Testis (tissue), 3 donors: ENCODE results near the gene RACK1. TPM values are rescaled to one million over a fixed set of nuclear protein-coding genes. Genes with fewer than 3 reads are reported as not detected.
"Not testable (repeated sequence)": the region's sequence is repeated elsewhere in the genome, so short reads cannot be mapped to it uniquely, and the experiment has no call there.

Source experiments
- DNase-seq: peaks from one replicate; pipeline ENCODE4 v3.0.0-alpha.2; 2019
- H3K27ac ChIP-seq, 2 donors: fragments of 200-600 bp; sonication (generic); one replicate each; pipeline ENCODE4 v1.5.1; 2019
- H3K27me3 ChIP-seq: fragments of 200-600 bp; sonication (generic); one replicate; pipeline ENCODE4 v1.5.1; 2019
- H3K36me3 ChIP-seq: fragments of 200-600 bp; sonication (generic); one replicate; pipeline ENCODE4 v1.5.1; 2017; ENCODE audit warnings: low read depth; ENCODE audit errors: missing control alignments
- H3K4me1 ChIP-seq: fragments of 200-600 bp; sonication (generic); one replicate; pipeline ENCODE4 v1.5.1; 2019
- H3K4me3 ChIP-seq, 2 donors: fragments of 200-600 bp; sonication (generic); one replicate each; pipeline ENCODE4 v1.5.1; 2017 to 2019
- H3K9me3 ChIP-seq: fragments of 200-600 bp; sonication (generic); one replicate; pipeline ENCODE4 v1.5.1; 2017
- CTCF ChIP-seq, 3 experiments: fragments of 450-650 bp in 2 of 3; fragments of 200-600 bp in 1 of 3; sonication (generic) in 1 of 3; IDR thresholded peaks; one replicate each; pipeline ENCODE4 v1.5.1; 2016 to 2019; ENCODE audit warnings: antibody characterized with exemption in 3 of 3, mild to moderate bottlenecking in 2 of 3, moderate library complexity in 1 of 3
- POLR2A ChIP-seq: fragments of 450-650 bp; IDR thresholded peaks from one replicate; pipeline ENCODE4 v1.6.1; 2017; ENCODE audit warnings: antibody characterized with exemption, mild to moderate bottlenecking, moderate library complexity
- WGBS, 2 donors: methylation state at CpG; one replicate each; pipeline ENCODE4 v1.1.5; 2018; 5-methylcytosine and 5-hydroxymethylcytosine counted together
- intact Hi-C: fragments of 100-400 bp; cut with DNase I; formaldehyde crosslinking; loops from one replicate; pipeline ENCODE4 v1.15.1; 2023; ENCODE audit warnings: low total_unique reads
- polyA plus RNA-seq: library from polyadenylated mRNA; stranded (reverse); fragments of 350-450 nt; fragmentation: Illumina TruSeq; extraction: RNeasy Lipid Tissue Mini Kit (QIAGEN cat#74804); gene quantifications from one replicate; pipeline ENCODE4 v1.2.3, GENCODE V29; 2014; ENCODE audit warnings: low read depth, low replicate concordance; ENCODE audit not compliant: insufficient read depth
- total RNA-seq, 2 donors: library from RNA; depleted of rRNA; stranded (reverse); fragments of >200 nt; gene quantifications; one replicate each; pipeline ENCODE4 v1.2.3, GENCODE V29; 2016

The RACK1 gene
- total and polyA plus RNA-seq, 3 donors from 2014 or later: 777 to 1,606 (median 1,149) TPM

GRCh38 chr5:181218795-181219124 is 24.9 kb downstream of the RACK1 start:
- TF ChIP-seq POLR2A (no peak), CTCF (IDR thresholded peaks at IDR 0.05) (no peak)
- WGBS, 2 donors: 19 to 27% methylated on average over 10 of the region's 10 CpGs
- no peaks in the 10 kb centered on the region for H3K27me3 ChIP-seq
- H3K4me3 ChIP-seq: peak overlapping the region; percentile 33 to 43
- DNase-seq: no peak
- intact Hi-C loops: no loop called here
- no peaks in the 10 kb centered on the region for H3K9me3 ChIP-seq
- no peaks in the 10 kb centered on the region for H3K36me3 ChIP-seq
- no peak overlapping the region for H3K27ac ChIP-seq
- H3K4me1 ChIP-seq: no peaks in the 10 kb centered on the region

GRCh38 chr5:181217803-181218062 is 26.0 kb downstream of the RACK1 start:
- intact Hi-C loops: no loop called here
- DNase-seq: no peak
- H3K27me3 ChIP-seq: no peaks in the 10 kb centered on the region

GRCh38 chr5:181217111-181217802 is 26.4 kb downstream of the RACK1 start:
- Histone ChIP-seq H3K36me3 (no peaks in the 10 kb centered on the region), H3K27me3 (no peaks in the 10 kb centered on the region), H3K27ac (peak overlapping the region; percentile 14 to 15), H3K9me3 (no peaks in the 10 kb centered on the region), H3K4me1 (no peaks in the 10 kb centered on the region), H3K4me3 (peak overlapping the region; percentile 43 to 49)
- 0 to 2% methylated on average over 26 to 46 of the region's 46 CpGs for WGBS, 2 donors
- DNase-seq: peak; percentile 52
- TF ChIP-seq CTCF (IDR thresholded peaks at IDR 0.05) (no peak), POLR2A (no peak)
- intact Hi-C loops: no loop called here

More at GRCh38 chr5:181217803-181218062, 26.0 kb downstream of the RACK1 start:
- Histone ChIP-seq H3K9me3 (no peaks in the 10 kb centered on the region), H3K36me3 (no peaks in the 10 kb centered on the region), H3K27ac (peak overlapping the region; percentile 15 to 46), H3K4me1 (no peaks in the 10 kb centered on the region), H3K4me3 (peak overlapping the region; percentile 43 to 49)
- TF ChIP-seq POLR2A: no peak
- no peak for TF ChIP-seq CTCF (IDR thresholded peaks at IDR 0.05)
- 5 to 8% methylated on average over 13 of the region's 13 CpGs for WGBS, 2 donors

GRCh38 chr5:181215997-181216989 is 27.4 kb downstream of the RACK1 start:
- Histone ChIP-seq H3K4me3 (peak overlapping the region; percentile 43 to 49), H3K27ac (no peak overlapping the region), H3K9me3 (no peaks in the 10 kb centered on the region), H3K27me3 (no peaks in the 10 kb centered on the region), H3K36me3 (no peaks in the 10 kb centered on the region), H3K4me1 (no peaks in the 10 kb centered on the region)
- no peak for TF ChIP-seq CTCF (IDR thresholded peaks at IDR 0.05)
- no peak for DNase-seq
- intact Hi-C loops: no loop called here
- 23 to 31% methylated on average over 44 of the region's 44 CpGs for WGBS, 2 donors

GRCh38 chr5:181214249-181214648 is 29.5 kb downstream of the RACK1 start:
- 65 to 84% methylated on average over 10 of the region's 10 CpGs for WGBS, 2 donors
- H3K27me3 ChIP-seq, H3K4me3 ChIP-seq, H3K36me3 ChIP-seq, H3K9me3 ChIP-seq, DNase-seq, intact Hi-C loops, H3K27ac ChIP-seq, H3K4me1 ChIP-seq: not testable (repeated sequence)
